Placental epithelial cell (primary cell): ENCODE data around the gene UBTD2. TPM values are rescaled to one million over a fixed set of nuclear protein-coding genes. Genes with fewer than 3 reads are reported as not detected.

Experiments used
- small RNA-seq: library from RNA; depleted of rRNA; stranded (forward); fragments of <200 nt; gene quantifications from one replicate; pipeline ENCODE3, GENCODE V24; 2012
- total RNA-seq: library from RNA; depleted of rRNA; stranded (reverse); fragments of >200 nt; gene quantifications from 2 replicates; pipeline ENCODE4 v1.2.3, GENCODE V29; 2012

The UBTD2 gene
- total RNA-seq, result 33.8 and 50.0 TPM in 2 replicates

GRCh38 chr5:172283020-172283861 lies at the start of gene UBTD2:
Gene UBTD2, minus strand, starts transcription at chr5:172283764. Its CDS starts 99 bp downstream, at chr5:172283665.

GRCh38 chr5:172193872-172194271 lies 89.7 kb downstream of the UBTD2 start, which contains the start of gene EFCAB9:
Gene EFCAB9, plus strand, starts transcription at chr5:172194172. Its CDS starts 1 bp downstream, at chr5:172194173.

GRCh38 chr5:172188033-172188892 lies 95.3 kb downstream of the UBTD2 start, which contains the start of gene STK10:
Gene STK10, minus strand, starts transcription at chr5:172188224. Its CDS starts 182 bp downstream, at chr5:172188042.

Small RNA genes within 50 kb of the gene (small RNA-seq; reads per million reads assigned to genes)
- gene RF00191, result not detected

Other genes starting within 250 kb of the UBTD2 start
- gene STK10, start 95.5 kb downstream of the UBTD2 start, total RNA-seq, result 43.6 and 74.0 TPM in 2 replicates
- gene EFCAB9, start 89.6 kb downstream of the UBTD2 start, total RNA-seq, result not detected in 2 replicates
- gene SH3PXD2B, start 170.8 kb upstream of the UBTD2 start, total RNA-seq, result 23.2 and 33.2 TPM in 2 replicates